Neutrophil (primary cell): ENCODE results near the gene TNRC6B.
"Not testable (repeated sequence)": the region's sequence is repeated elsewhere in the genome, so short reads cannot be mapped to it uniquely, and the experiment has no call there.

Source experiments
- H3K27ac ChIP-seq: fragments of 200-600 bp; sonication (generic); 2 replicates; pipeline ENCODE4 v1.5.1; 2016; ENCODE audit warnings: mild to moderate bottlenecking, moderate library complexity
- H3K27me3 ChIP-seq: fragments of 200-600 bp; sonication (generic); 2 replicates; pipeline ENCODE4 v1.6.0; 2016; ENCODE audit warnings: mild to moderate bottlenecking
- H3K36me3 ChIP-seq: fragments of 200-600 bp; sonication (generic); 2 replicates; pipeline ENCODE4 v1.5.1; 2017
- H3K4me1 ChIP-seq, 2 experiments: fragments of 200-600 bp in 1 of 2; sonication (generic) in 1 of 2; 1 replicate in 1 of 2; 2 replicates in 1 of 2; pipeline versions ENCODE4 v1.5.1 to v1.6.1; 2013 to 2016; ENCODE audit warnings: low read depth in 1 of 2, low read length in 1 of 2, mild to moderate bottlenecking in 1 of 2, moderate library complexity in 1 of 2; ENCODE audit not compliant: control insufficient read depth in 1 of 2, insufficient read depth in 1 of 2
- H3K4me3 ChIP-seq, 2 experiments: fragments of 200-600 bp in 1 of 2; sonication (generic) in 1 of 2; 1 replicate in 1 of 2; 2 replicates in 1 of 2; pipeline ENCODE4 v1.5.1; 2013 to 2016; ENCODE audit warnings: low read depth in 1 of 2, low read length in 1 of 2, mild to moderate bottlenecking in 1 of 2, moderate library complexity in 1 of 2
- H3K9me3 ChIP-seq: fragments of 200-600 bp; sonication (generic); 2 replicates; pipeline ENCODE4 v1.5.1; 2016
- TF ChIP-seq, protein P1 (sequence below): fragments of 200-600 bp; sonication (generic); IDR thresholded peaks from 2 replicates; pipeline ENCODE4 v1.5.1; 2016; ENCODE audit warnings: antibody characterized with exemption

Gene TNRC6B

DNA sequence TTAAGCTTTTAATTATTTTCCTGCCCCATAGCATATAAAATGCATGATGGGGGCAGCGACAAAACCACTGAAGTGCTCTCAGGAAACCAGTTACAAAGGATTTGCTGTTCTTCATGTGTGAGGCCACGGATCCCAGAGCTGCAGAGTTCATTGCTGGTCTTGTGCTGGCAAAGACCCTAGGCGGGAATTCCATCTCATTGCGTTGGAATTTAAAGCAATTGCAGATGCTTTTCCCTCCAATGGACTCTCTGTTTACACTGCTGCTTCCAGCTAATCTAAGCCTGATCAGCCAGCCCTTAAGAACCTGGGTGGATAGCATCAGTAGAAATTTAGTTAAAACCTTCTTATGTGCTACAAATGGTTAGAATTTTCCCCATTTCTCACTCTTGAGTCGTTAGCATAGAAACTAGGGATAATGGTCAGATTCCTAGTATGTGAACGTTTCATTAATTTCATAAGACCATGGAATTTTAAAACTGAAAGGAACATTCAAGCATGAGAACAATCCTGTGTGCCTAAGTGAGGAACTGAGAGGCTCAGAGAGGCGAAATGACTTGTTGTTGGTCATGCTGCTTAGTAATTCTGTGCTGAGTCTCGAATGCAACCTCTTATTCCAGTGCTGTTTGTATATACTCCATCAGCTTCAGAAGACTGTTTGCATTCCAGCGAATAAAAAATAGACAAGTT lies 132.5 kb downstream of the TNRC6B start:
- Histone ChIP-seq H3K27ac (no peak overlapping the region), H3K9me3 (no peaks in the 10 kb centered on the region), H3K4me3 (no peak overlapping the region), H3K27me3 (no peaks in the 10 kb centered on the region), H3K36me3 (peaks cover 92% of the 10 kb centered on the region), H3K4me1 (peaks cover 30 to 33% of the 10 kb centered on the region in 2 experiments)
- TF ChIP-seq, protein P1, sequence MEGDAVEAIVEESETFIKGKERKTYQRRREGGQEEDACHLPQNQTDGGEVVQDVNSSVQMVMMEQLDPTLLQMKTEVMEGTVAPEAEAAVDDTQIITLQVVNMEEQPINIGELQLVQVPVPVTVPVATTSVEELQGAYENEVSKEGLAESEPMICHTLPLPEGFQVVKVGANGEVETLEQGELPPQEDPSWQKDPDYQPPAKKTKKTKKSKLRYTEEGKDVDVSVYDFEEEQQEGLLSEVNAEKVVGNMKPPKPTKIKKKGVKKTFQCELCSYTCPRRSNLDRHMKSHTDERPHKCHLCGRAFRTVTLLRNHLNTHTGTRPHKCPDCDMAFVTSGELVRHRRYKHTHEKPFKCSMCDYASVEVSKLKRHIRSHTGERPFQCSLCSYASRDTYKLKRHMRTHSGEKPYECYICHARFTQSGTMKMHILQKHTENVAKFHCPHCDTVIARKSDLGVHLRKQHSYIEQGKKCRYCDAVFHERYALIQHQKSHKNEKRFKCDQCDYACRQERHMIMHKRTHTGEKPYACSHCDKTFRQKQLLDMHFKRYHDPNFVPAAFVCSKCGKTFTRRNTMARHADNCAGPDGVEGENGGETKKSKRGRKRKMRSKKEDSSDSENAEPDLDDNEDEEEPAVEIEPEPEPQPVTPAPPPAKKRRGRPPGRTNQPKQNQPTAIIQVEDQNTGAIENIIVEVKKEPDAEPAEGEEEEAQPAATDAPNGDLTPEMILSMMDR: no peak

DNA sequence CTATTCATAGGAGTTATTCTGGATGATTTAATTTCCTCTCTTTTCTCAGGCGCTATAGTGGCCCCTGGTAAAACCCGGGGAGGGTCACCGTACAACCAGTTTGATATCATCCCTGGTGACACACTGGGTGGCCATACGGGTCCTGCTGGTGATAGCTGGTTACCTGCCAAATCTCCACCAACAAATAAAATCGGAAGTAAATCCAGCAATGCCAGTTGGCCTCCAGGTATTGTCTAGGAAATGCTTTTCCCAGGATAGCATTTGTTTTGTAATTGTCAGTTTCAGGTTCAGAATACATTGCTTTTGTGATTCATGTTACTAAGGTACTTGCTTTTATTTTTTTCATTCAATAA lies 133.0 kb downstream of the TNRC6B start:
- H3K4me3 ChIP-seq: no peak overlapping the region
- H3K27ac ChIP-seq: no peak overlapping the region
- H3K36me3 ChIP-seq: peaks cover 93% of the 10 kb centered on the region
- TF ChIP-seq, protein P1: no peak
- H3K9me3 ChIP-seq: no peaks in the 10 kb centered on the region
- H3K4me1 ChIP-seq: peaks cover 30 to 33% of the 10 kb centered on the region in 2 experiments
- no peaks in the 10 kb centered on the region for H3K27me3 ChIP-seq

DNA sequence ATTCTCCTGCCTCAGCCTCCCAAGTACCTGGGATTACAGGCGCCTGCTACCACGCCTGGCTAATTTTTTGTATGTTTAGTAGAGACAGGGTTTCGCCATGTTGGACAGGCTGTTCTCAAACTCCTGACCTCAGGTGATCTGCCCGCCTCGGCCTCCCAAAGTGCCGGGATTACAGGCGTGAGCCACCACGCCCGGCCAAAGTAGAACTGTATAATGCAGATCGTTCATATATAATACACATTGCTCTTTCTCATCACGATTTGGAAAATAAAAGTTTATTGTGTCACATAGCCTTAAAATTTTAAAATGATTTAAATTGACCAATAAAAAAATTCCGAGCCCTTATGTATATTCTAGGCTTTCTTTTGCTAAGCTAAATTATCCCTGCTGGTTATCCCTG lies 133.9 kb downstream of the TNRC6B start:
- H3K4me1 ChIP-seq: peaks cover 30 to 33% of the 10 kb centered on the region in 2 experiments
- peak overlapping the region; percentile 86 for H3K27ac ChIP-seq
- H3K36me3 ChIP-seq: peaks cover 99% of the 10 kb centered on the region
- H3K27me3 ChIP-seq, H3K9me3 ChIP-seq, H3K4me3 ChIP-seq: not testable (repeated sequence)

DNA sequence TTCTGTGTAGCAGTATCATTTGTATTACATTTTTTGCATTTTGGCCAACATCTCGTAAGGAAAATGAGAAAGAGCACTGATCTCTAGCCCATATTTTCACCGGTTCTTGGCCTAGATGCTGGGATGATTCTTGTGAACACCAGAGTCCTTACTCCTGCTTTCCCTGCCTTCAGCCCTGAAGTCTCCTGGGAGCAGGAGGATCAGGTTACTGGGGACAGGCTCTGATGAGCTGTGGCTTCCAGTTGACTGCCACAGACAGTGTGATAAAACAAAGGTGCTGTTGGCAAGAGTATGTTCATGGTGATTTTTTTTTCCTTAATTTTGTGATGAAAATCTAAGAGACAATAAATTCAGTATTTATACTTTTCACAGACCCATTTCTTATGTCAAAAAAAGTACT lies 134.3 kb downstream of the TNRC6B start:
- no peak overlapping the region for H3K4me3 ChIP-seq
- H3K27ac ChIP-seq: peak overlapping the region; percentile 86
- H3K36me3 ChIP-seq: peaks cover 99% of the 10 kb centered on the region
- H3K9me3 ChIP-seq: no peaks in the 10 kb centered on the region
- no peaks in the 10 kb centered on the region for H3K27me3 ChIP-seq
- TF ChIP-seq, protein P1: no peak
- peaks cover 30 to 33% of the 10 kb centered on the region in 2 experiments for H3K4me1 ChIP-seq

DNA sequence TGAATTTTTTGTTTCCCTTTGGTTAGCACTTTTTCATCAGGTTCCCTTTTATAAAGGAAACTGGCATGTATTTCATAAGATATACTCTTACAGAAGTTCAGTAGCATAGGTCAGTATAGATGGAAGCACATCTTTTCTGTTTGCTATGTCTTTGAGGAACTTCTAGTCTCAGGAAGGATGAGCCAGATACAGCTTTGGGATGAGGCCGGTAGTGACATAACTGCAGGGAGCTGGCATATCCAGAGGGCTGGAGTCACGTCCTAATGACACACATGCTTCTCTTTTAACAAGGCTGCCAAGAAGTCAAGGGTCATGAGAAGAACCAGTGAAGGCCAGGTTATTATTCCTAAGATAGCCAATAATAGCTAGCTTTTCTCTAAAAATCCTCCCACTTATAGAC lies 135.3 kb downstream of the TNRC6B start:
- Histone ChIP-seq H3K27me3 (no peaks in the 10 kb centered on the region), H3K4me1 (peaks cover 30 to 33% of the 10 kb centered on the region in 2 experiments), H3K4me3 (peak overlapping the region; percentile 4 to 15), H3K27ac (peak overlapping the region; percentile 86), H3K9me3 (no peaks in the 10 kb centered on the region), H3K36me3 (peaks cover 99% of the 10 kb centered on the region)
- TF ChIP-seq, protein P1: no peak

DNA sequence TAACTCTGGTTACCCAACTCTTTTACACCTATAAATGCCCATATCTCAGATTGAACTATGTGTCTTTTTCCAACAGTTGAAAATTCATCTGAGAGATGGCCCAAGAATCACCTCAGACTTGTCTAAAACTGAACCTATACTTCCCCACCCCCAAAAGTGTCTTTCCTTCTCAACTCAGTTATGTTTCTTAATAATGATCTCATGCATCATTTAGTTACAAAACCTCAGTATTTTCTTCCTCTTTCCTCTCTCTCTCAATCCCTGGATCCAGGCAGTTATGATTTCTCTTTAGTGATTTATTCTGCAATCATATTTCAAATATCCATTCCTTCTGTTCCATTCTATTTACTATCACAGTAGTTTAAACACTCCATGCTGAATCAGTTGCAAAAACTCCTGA lies 136.3 kb downstream of the TNRC6B start:
- Histone ChIP-seq H3K36me3 (peaks cover 99% of the 10 kb centered on the region), H3K27me3 (no peaks in the 10 kb centered on the region), H3K4me3 (peak overlapping the region in 1 of 2 experiments; percentile 15), H3K9me3 (no peaks in the 10 kb centered on the region), H3K27ac (peak overlapping the region; percentile 86), H3K4me1 (peaks cover 30 to 33% of the 10 kb centered on the region in 2 experiments)
- TF ChIP-seq, protein P1: no peak
